Gastroesophageal sphincter (tissue), 3 donors: Measurements from ENCODE around the gene PSD4.

ENCODE experiments used
- POLR2A ChIP-seq, 2 donors: fragments of 450-650 bp; IDR thresholded peaks; one replicate each; pipeline ENCODE4 v1.6.1; 2017; ENCODE audit warnings: antibody characterized with exemption in 2 of 2, mild to moderate bottlenecking in 2 of 2, moderate library complexity in 1 of 2
- TF ChIP-seq, protein P1 (sequence below), 4 experiments: fragments of 200-600 bp in 2 of 4; fragments of 450-650 bp in 2 of 4; sonication (generic) in 1 of 4; IDR thresholded peaks; one replicate each; pipeline ENCODE4 v1.5.1; 2017 to 2019; ENCODE audit warnings: antibody characterized with exemption in 4 of 4, mild to moderate bottlenecking in 2 of 4, moderate library complexity in 2 of 4

DNA sequence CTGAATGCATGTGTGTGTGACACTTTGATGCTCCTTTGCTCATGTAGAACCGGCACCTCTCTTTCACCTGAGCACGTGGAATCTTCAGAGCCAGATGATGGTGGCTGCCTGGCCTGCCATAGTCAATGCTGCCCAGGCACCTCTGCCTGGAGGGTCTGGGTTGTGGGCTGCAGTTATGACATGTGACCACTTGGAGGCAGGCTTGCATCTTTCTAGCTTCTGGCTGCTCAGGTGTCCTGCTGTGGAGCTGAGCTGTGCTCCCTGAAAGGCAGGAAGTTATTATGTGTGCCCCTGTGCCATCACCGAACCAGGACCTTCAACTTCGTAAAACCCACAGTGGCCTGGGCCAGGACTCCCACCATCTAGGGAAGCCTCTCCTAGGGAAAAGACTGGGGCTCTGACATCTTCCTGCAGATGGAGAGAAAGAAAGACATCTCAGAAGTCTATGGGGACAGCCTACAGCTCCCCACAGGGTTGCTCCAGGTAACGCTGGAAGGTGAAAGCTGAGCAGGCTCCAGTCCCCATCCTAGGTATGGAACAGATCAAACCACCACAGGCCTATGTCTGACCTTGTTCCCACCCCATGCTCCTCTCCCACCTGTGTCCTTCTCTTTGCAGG, 30.2 kb downstream of the PSD4 start:
- no peak for TF ChIP-seq POLR2A (IDR thresholded peaks at IDR 0.05)
- TF ChIP-seq, protein P1, sequence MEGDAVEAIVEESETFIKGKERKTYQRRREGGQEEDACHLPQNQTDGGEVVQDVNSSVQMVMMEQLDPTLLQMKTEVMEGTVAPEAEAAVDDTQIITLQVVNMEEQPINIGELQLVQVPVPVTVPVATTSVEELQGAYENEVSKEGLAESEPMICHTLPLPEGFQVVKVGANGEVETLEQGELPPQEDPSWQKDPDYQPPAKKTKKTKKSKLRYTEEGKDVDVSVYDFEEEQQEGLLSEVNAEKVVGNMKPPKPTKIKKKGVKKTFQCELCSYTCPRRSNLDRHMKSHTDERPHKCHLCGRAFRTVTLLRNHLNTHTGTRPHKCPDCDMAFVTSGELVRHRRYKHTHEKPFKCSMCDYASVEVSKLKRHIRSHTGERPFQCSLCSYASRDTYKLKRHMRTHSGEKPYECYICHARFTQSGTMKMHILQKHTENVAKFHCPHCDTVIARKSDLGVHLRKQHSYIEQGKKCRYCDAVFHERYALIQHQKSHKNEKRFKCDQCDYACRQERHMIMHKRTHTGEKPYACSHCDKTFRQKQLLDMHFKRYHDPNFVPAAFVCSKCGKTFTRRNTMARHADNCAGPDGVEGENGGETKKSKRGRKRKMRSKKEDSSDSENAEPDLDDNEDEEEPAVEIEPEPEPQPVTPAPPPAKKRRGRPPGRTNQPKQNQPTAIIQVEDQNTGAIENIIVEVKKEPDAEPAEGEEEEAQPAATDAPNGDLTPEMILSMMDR (IDR thresholded peaks at IDR 0.05) = peak in 3 of 4 experiments; percentile 76 to 88 (median 78)
